ENCODE data around the gene TAF1B. TPM values are rescaled to one million over a fixed set of nuclear protein-coding genes. Genes with fewer than 3 reads are reported as not detected.

The TAF1B gene
- total and polyA plus RNA-seq, 2 donors (not counting 1 experiment from before 2014, with no cell fraction given) = 19.5 to 32.9 TPM

DNA sequence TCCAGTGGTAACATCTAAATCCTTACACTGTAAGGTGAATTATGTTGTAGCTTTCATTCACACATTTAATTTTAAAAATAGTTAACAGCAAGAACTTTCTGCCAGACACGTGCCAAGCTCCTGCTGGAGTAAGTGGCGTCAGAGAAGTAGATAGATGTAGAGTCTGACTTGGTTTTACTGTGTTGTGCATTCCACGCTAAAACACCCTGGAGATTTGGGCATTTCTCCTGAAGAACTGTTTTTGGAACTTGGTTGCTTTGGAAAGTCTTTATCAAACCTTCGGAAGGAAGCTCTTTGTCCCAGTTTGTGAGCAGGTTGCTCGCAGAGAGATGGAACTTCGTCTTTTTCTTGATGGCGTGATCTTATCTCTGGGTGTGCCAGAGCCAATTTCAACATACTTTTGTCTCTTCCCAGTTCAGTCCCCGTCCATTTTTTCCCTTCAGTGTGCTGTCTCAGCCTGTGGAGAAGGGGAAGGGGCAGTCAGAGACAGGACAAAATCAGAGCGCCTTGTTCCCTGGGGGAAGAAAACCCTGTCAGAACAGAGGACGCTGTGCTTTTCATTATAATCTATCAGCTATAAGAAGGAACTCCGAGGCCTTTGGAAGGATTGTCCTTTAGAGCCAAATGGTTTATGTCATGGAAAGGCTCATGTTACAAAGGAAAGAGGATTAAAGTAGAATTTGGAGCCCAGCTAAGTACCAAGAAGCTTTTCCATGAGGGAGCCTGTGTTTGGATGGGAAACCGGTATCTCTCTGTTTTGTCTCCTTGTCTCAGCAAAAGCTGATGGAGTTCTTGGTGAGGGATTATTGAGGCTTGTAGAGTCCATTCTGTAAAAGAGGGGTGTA, 127.1 kb downstream of the TAF1B start:
- Histone ChIP-seq H3K79me2 (ENCODE audit: control insufficient read depth, insufficient read depth, low read length) (no peaks in the 10 kb centered on the region), H3K27me3 (ENCODE audit: control insufficient read depth, insufficient read depth, low read length) (no peaks in the 10 kb centered on the region), H3K4me3 (replicated peaks in 1 of 4; ENCODE audit: control extremely low read depth in 1 of 4, insufficient read depth in 1 of 4, low read depth in 3 of 4, low read length in 4 of 4) (no peak overlapping the region), H3K9me3 (ENCODE audit: control insufficient read depth, insufficient read depth, low read depth, low read length) (no peaks in the 10 kb centered on the region), H3K27ac (ENCODE audit: insufficient read depth, low read length) (no peak overlapping the region), H3K36me3 (ENCODE audit: control insufficient read depth, insufficient read depth, low read length) (no peaks in the 10 kb centered on the region), H4K20me1 (ENCODE audit: control insufficient read depth, extremely low read depth, insufficient read depth, low read length) (no peaks in the 10 kb centered on the region), H3K4me1 (ENCODE audit: control insufficient read depth, extremely low read depth, insufficient read depth, low read length) (peaks cover 30% of the 10 kb centered on the region), H3K9ac (ENCODE audit: insufficient read depth, low read length) (no peak overlapping the region), H2AFZ (ENCODE audit: low read length) (peak overlapping the region; percentile 4), H3K4me2 (ENCODE audit: extremely low read depth, insufficient read depth, low read length) (peak overlapping the region; percentile 17)
- no peak for TF ChIP-seq EZH2 (IDR thresholded peaks at IDR 0.05; ENCODE audit: low read length, missing control alignments)
- TF ChIP-seq, protein P1, sequence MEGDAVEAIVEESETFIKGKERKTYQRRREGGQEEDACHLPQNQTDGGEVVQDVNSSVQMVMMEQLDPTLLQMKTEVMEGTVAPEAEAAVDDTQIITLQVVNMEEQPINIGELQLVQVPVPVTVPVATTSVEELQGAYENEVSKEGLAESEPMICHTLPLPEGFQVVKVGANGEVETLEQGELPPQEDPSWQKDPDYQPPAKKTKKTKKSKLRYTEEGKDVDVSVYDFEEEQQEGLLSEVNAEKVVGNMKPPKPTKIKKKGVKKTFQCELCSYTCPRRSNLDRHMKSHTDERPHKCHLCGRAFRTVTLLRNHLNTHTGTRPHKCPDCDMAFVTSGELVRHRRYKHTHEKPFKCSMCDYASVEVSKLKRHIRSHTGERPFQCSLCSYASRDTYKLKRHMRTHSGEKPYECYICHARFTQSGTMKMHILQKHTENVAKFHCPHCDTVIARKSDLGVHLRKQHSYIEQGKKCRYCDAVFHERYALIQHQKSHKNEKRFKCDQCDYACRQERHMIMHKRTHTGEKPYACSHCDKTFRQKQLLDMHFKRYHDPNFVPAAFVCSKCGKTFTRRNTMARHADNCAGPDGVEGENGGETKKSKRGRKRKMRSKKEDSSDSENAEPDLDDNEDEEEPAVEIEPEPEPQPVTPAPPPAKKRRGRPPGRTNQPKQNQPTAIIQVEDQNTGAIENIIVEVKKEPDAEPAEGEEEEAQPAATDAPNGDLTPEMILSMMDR (conservative IDR thresholded peaks at IDR 0.05 in 1 of 2, IDR thresholded peaks at IDR 0.05 in 1 of 2; ENCODE audit: low read depth in 1 of 2, low read length in 2 of 2) = no peak
- peak in 1 of 2 donors; percentile 59 for DNase-seq (ENCODE audit: low read depth in 2 of 2)

DNA sequence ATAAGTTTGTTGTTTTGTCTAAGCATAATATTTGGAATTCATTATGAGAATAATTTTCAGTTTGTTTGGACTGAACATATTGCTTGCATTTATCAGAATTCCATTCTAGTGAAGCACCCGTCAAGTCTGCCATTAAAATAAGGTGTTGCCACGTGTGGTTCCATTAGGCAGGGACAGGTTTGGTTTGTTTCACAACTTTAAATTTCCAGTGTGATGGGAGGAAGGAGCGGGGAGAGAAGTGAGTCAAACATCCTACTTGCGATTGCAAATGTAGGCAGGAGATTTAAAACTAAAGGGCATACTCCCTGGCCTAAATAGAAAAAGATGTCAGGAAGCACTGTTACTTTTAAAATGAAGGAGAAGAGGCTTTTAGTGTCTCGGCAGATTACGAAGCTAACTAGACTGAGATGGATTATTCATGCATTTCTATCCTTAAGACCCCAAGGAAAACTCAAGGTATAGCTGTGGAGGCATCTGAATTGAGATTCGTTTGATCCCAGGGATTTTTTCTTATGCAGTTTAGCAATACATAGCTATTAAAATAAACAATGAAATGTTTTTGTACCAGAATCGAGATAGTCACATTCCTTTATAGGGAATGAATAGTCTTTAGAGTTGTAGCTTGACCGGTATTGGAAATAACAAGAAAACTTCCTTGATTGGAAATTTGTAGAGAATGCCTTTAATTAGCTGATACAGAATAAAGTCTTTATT, 128.0 kb downstream of the TAF1B start:
- Histone ChIP-seq H3K4me2 (ENCODE audit: extremely low read depth, insufficient read depth, low read length) (peak overlapping the region; percentile 32), H3K27ac (ENCODE audit: insufficient read depth, low read length) (no peak overlapping the region), H3K4me3 (replicated peaks in 1 of 4; ENCODE audit: control extremely low read depth in 1 of 4, insufficient read depth in 1 of 4, low read depth in 3 of 4, low read length in 4 of 4) (no peak overlapping the region), H2AFZ (ENCODE audit: low read length) (no peak overlapping the region), H3K9ac (ENCODE audit: insufficient read depth, low read length) (no peak overlapping the region), H3K27me3 (ENCODE audit: control insufficient read depth, insufficient read depth, low read length) (no peaks in the 10 kb centered on the region), H3K36me3 (ENCODE audit: control insufficient read depth, insufficient read depth, low read length) (no peaks in the 10 kb centered on the region), H3K4me1 (ENCODE audit: control insufficient read depth, extremely low read depth, insufficient read depth, low read length) (peaks cover 33% of the 10 kb centered on the region), H3K9me3 (ENCODE audit: control insufficient read depth, insufficient read depth, low read depth, low read length) (no peaks in the 10 kb centered on the region), H3K79me2 (ENCODE audit: control insufficient read depth, insufficient read depth, low read length) (no peaks in the 10 kb centered on the region), H4K20me1 (ENCODE audit: control insufficient read depth, extremely low read depth, insufficient read depth, low read length) (no peaks in the 10 kb centered on the region)
- peak; percentile 33 to 66 for DNase-seq (ENCODE audit: low read depth in 2 of 2)
- TF ChIP-seq, protein P1 (conservative IDR thresholded peaks at IDR 0.05 in 1 of 2, IDR thresholded peaks at IDR 0.05 in 1 of 2; ENCODE audit: low read depth in 1 of 2, low read length in 2 of 2) = no peak
- no peak for TF ChIP-seq EZH2 (IDR thresholded peaks at IDR 0.05; ENCODE audit: low read length, missing control alignments)

DNA sequence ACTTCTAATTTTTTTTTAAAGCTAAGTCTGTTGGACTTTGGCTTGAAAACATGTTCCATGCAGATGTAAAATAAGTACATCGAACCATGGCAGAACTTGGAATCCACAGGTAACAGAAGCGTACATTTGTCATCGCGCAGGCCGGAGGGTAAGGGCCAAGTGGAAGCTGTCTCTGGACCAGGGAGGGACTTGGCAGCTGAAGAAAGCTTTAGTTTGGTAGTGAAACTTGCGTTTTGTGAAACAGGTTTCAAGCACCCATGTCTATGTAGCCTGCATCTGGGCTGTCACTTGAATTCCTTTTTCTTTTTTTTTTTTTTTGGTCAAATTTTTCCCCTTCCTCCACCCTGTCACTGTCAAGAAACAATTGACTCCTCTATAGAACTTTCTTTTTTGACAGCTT, 128.6 kb downstream of the TAF1B start:
- Histone ChIP-seq H3K4me1 (ENCODE audit: control insufficient read depth, extremely low read depth, insufficient read depth, low read length) (peaks cover 38% of the 10 kb centered on the region), H3K9me3 (ENCODE audit: control insufficient read depth, insufficient read depth, low read depth, low read length) (no peaks in the 10 kb centered on the region), H3K4me2 (ENCODE audit: extremely low read depth, insufficient read depth, low read length) (no peak overlapping the region), H4K20me1 (ENCODE audit: control insufficient read depth, extremely low read depth, insufficient read depth, low read length) (no peaks in the 10 kb centered on the region), H3K27ac (ENCODE audit: insufficient read depth, low read length) (no peak overlapping the region), H3K36me3 (ENCODE audit: control insufficient read depth, insufficient read depth, low read length) (no peaks in the 10 kb centered on the region), H3K9ac (ENCODE audit: insufficient read depth, low read length) (no peak overlapping the region), H3K79me2 (ENCODE audit: control insufficient read depth, insufficient read depth, low read length) (no peaks in the 10 kb centered on the region), H2AFZ (ENCODE audit: low read length) (no peak overlapping the region), H3K27me3 (ENCODE audit: control insufficient read depth, insufficient read depth, low read length) (no peaks in the 10 kb centered on the region), H3K4me3 (replicated peaks in 1 of 4; ENCODE audit: control extremely low read depth in 1 of 4, insufficient read depth in 1 of 4, low read depth in 3 of 4, low read length in 4 of 4) (no peak overlapping the region)
- no peak for TF ChIP-seq EZH2 (IDR thresholded peaks at IDR 0.05; ENCODE audit: low read length, missing control alignments)
- TF ChIP-seq, protein P1 (conservative IDR thresholded peaks at IDR 0.05 in 1 of 2, IDR thresholded peaks at IDR 0.05 in 1 of 2; ENCODE audit: low read depth in 1 of 2, low read length in 2 of 2) = no peak
- DNase-seq (ENCODE audit: low read depth in 2 of 2) = no peak
